GM11168 (cell line): ENCODE results near the gene ZFP36.
"Not testable (repeated sequence)": the region's sequence is repeated elsewhere in the genome, so short reads cannot be mapped to it uniquely, and the experiment has no call there.

Experiments
- in situ Hi-C: fragments of 300-500 bp; cut with MboI; formaldehyde crosslinking; loops from one replicate; pipeline ENCODE4 v1.12.0; 2022; ENCODE audit warnings: low sequenced_read_pairs; ENCODE audit not compliant: unreplicated experiment

The ZFP36 gene, protein sequence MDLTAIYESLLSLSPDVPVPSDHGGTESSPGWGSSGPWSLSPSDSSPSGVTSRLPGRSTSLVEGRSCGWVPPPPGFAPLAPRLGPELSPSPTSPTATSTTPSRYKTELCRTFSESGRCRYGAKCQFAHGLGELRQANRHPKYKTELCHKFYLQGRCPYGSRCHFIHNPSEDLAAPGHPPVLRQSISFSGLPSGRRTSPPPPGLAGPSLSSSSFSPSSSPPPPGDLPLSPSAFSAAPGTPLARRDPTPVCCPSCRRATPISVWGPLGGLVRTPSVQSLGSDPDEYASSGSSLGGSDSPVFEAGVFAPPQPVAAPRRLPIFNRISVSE

DNA sequence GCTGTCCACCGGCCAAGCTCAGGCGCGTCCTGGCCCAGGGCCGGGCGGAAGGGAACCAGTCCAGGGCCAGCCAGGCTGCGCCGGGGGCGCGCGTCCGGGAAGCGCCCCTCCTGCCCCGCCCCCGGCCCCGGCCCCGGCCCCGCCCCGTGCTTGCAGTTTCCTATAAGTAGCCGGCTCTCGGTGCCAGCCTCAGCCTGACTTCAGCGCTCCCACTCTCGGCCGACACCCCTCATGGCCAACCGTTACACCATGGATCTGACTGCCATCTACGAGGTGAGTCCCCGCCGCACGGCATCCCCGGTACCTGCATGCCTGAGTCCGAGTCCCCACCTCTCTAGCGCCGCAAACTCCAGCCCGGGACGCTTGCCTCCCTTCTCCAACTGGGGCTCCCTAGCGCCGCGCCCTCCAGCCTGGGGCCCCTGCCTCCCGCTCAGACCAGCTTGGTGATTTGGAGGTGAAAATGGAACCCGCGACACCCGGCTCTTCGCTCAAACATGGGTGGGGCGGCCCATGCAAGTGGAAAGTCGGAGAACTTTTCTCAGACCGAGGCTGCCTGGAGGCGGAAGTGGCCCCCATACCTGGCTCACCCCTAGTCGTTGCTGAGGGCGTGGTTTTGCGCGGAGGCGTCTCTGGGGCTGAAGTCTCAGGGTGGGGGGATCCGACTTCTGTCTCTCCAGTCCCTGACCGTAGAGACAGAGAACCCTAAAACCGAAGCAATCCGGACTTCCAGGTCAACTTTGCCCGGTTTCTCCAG, at the start of gene ZFP36:
Gene ZFP36, plus strand, starts transcription at position 192 of the 754 bp plus-strand sequence. Its CDS starts 58 bp downstream, at position 250.
- in situ Hi-C loops: no loop called here

DNA sequence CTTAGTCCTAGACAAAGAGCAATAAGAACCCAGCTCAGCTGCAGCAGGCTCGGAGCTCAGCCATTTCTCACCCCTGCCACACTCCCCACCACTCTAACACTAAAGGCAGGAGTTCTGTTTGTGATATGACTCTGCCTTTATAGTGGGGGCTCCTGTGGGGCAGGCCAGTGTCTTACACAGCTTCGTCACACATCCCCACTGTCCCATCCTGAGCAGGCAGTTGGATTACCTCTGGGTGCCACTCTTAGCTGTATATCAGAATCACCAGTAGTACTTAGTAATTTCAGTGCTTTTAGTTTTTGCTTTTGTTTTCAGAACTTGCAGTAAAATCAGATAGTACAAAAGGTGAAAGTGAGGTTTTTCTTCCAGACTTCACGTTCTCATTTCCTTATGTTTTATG, 47.6 kb upstream of the ZFP36 start:
- in situ Hi-C loops: no loop called here

DNA sequence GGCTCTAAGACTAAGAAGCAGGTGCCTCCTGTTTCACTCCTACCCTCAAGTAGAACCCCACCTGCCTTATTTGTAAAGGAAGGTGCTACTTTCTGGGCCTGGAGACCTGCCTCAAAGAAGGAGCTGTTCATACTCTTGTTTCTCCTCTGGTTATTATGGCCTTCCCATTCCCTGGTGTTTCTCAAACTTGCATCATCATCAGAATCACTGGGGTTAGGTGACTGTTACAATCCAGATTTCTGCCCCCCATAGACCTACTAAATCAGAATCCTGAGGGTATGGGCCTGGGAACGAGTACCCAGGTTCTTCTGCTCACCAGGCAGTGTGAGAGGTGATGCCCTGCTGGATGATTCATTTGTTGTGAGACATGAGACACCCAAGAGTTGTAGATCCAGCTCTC, 46.0 kb upstream of the ZFP36 start:
- in situ Hi-C loops: no loop called here

GRCh38 chr19:39362682-39363657, 43.7 kb upstream of the ZFP36 start:
- in situ Hi-C loops: no loop called here

- in situ Hi-C loops: no loop called here
These were observed 42.7 kb upstream of the ZFP36 start for GRCh38 chr19:39363901-39364457.

DNA sequence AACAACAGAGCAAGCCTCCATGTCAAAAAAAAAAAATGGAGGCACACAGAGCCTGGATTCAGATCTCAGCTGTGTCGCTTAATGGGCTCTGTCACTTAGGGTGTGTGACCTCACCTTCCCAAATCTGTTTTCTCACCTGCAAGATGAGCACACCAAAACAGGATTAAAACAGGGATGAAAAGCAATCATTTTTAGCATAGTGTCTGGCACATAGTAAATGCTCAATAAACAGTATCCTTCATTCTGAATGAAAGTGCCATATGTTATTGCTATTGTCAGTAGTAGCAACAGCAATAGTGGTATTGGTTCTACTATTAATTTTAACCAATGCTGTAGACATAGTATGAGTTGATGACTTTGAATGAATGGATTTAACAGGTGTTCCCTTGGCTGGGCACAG, 41.1 kb upstream of the ZFP36 start:
- in situ Hi-C loops: no loop called here

DNA sequence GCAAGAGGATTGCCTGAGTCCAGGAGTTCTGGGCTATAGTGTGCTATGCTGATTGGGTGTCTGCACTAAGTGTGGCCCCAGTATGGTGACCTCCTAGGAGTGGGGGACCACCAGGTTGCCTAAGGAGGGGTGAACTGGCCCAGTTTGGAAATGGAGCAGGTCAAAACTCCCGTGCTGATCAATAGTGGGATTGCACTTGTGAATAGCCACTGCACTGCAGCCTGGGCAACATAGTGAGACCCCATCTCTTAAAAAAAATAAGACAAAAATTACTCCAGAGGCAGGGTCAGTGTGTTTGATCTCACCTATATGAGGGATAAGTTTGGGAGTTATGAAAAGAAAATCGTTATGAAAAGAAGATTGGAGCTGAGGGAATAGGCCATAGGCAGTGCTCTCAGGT, 37.4 kb upstream of the ZFP36 start:
- in situ Hi-C loops: no loop called here

DNA sequence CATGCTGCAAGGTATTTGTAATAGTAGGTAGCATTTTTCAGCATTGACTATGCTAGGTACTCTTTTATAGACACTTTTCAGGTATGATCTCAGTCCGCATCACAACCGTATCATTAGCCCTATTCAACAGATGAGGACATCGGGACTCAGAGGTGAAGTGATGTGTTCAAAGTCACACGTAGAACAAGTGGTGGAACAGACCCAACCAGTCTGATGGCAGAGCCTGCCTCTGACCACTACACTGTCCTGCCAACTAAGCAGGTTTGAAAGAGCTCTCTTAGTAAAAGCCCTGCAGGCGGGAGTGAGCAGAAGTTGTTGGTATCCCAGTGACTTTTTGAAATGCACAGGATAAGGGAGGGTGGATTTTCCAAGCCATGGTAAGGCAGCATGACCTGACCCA, 35.9 kb upstream of the ZFP36 start:
- in situ Hi-C loops: no loop called here

DNA sequence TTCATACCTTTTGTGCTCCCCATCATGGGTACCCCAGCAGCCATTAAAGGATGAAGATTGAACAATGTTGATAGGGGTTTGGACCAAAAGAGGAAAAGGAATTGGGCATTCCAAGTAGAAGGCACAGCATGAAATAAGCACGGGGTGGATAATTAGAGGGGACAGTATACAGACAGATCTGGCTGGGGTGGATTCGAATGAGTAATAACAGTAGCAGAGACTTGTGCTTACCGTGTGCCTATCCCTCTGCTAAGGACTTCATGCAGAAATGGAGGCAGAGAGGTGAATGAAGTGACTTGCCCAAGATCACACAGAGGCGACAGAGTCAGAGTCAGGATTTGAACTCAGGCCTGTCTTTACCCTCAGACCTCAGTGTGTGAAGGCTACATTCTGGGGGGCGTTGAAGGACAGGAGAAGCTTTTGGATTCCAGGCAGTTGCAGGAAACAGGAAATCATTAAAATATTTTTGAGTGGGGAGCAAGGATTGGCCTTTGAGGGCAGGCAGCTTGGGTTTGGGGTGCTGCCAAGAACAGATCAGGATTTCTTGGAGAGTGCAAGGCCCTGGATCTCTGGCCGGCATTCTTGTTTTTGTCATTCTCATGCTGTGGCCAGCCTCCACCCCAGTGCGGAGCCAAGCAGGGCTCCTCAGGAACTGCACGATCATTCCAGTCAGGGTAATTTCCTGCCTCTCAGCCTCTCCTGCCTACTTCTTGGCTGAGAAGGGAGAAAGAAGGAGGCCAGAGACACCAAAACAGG, 34.4 kb upstream of the ZFP36 start:
- in situ Hi-C loops: no loop called here

DNA sequence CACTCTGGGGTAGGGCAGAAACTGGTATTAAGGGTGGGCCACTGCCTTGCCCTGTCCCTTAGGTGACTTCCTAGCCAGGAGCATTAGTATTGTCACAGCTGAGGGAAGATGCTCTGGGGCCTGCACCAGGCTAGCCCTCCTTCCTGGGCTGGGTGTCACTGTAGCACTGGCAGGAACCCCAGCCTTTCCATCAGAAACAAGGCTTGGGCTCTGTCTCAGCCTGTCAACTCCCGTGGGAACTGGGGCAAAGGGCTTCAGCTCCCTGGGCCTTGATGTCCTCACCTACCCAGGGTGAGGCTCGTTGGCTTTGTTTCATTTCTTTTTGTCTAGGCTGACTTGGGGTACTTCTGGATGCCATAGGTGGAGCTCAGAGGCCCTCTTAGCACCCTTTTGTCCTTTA, 33.7 kb upstream of the ZFP36 start:
- in situ Hi-C loops: no loop called here

DNA sequence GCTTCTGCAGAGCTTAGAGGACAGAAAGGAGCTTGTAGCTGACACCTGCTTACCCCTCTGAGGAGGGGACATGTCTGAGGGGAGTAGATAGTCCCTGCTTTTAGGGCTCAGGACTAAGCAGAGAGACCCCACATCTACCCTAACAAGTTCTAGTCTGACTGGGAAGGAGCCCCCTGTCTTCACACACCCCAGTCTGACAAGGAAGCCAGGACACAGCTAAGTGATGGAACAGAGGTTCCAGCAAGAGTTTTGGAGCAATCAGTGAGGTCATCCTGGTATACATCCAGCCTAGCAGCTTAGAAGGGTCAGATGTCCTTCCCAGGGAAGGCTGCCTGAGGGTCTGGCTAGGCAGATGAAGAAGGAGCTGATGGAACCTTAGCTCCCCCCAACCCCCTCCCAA, 30.7 kb upstream of the ZFP36 start:
- in situ Hi-C loops: no loop called here

DNA sequence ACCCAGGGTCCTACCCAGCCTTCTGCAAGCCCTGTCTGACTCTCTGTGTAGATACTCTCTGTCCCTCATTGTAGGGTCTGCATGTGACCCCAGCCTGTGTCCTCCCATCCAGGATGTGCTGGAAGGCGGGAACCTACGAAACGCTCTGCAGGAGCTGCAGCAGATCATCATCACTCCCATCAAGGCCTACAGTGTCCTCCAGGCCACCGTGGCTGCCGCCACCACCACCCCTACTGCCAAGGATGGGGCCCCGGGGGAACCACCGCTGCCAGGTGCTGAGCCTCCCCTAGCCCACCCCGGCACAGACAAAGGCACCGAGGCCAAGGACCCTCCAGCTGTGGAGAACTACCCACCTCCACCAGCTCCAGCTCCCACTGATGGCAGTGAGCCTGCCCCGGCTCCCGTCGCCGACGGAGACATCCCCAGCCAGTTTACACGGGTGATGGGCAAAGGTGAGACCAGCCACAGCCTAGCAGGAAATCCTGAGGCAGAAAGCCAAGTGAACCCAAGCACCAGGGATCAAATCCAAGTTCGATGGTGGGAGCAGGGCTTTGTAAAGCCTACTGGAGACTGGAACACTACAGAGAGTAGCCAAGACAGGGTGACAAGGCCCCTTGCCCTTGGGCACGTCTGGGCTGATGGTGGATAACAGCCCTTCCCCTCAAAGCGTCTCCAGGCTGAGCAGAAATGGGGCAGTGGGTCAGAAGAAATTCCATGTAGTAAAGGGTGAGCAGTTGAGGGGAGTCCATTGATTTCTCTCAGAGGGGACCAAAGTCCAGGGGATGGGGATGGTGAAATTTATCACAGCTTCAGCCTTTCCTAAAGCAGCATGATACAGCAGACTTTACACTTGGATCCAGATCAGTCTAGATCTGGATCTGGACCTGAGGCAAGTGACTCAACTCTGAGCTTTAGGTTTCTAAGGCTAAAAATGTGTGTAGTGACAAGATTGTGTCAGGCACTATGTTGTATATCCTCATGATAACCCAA, 29.0 kb upstream of the ZFP36 start:
- in situ Hi-C loops: no loop called here

DNA sequence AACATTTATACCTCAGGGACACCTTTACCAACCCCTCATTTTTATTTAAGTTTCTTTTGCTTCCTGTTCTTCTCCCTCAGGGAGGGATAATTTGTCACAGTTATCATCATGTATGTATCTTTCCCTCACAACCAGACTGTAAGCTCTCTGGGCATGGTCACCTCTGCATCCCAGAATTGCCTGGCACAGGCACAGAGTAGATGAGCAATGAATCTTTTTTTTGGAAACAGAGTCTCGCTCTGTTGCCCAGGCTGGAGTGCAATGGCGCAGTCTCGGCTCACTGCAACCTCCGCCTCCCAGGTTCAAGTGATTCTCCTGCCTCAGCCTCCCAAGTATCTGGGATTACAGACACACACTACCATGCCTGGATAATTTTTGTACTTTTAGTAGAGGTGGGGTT, 27.3 kb upstream of the ZFP36 start:
- in situ Hi-C loops: not testable (repeated sequence)

DNA sequence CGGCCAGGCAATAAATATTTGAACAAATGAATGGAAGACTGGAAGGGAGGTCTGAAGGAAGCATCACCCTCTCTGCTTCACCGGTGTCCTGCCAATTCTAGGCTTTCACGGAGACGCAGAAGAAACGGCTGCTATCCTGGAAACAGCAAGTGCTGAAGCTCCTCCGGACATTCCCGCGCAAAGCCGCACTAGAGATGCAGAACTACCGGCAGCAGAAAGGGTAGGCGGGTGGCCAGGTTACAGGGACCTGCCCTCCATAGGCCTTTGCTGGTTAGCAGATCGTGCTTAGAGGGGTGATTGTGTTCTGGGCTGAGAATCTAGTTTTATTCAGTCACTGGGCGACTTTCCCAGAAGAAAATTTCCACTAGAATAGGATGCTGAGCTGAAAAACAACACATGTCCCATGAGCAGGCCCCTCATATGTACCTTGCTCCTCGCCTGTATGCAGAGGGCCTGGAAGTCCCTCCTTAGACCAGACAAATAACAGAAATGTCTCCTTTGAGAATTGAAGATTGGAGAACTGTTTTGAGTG, 26.7 kb upstream of the ZFP36 start:
- in situ Hi-C loops: no loop called here

GRCh38 chr19:39380521-39381502, 25.8 kb upstream of the ZFP36 start:
- in situ Hi-C loops: no loop called here

GRCh38 chr19:39381910-39382611, 24.6 kb upstream of the ZFP36 start:
- in situ Hi-C loops: no loop called here
